GM21367 (cell line): ENCODE data around the gene LRRC8E.

ENCODE experiments used
- ATAC-seq: cut with Tn5 transposase; IDR thresholded peaks from one replicate; pipeline ENCODE4 v1.9.1; 2021; ENCODE audit not compliant: unreplicated experiment

LRRC8E gene

DNA sequence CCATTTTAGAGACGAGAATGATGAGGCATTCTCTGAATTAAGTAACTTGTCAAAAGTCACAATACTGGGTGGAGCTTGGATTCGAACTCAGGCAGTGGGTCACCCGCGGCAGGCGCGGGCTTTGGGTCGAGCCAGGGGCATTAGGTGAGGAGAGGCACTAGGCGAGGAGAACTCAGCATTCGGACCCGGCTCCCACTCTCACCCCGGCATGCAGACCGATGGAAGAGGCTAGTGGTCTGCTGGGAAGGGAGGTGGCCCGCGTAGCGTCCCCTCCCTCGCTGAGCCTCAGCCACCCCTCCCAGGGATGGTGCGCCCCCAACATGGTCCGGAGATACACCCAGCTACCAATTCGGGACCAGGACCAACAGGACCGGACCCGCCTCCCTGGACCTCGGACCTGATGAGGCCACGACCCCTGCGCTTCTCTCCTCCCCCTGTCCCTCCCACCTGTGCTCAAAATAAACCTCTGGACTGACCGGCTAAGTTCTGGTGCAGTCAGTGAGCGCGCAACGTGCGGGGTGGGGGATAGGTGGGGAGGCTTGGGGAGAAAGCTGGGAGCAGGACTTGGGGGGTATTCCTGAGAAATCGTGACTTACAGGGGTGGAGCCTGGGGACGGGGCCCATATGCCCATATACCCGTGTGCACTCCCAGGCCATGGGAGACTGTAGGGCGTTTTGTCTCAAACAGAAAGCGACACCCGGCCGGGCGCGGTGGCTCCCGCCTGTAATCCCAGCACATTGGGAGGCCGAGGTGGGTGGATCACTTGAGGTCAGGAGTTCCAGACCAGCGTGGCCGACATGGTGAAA, 30.5 kb downstream of the LRRC8E start:
- ATAC-seq, result no peak

- peak; percentile 34 for ATAC-seq
Measured at GRCh38 chr19:7919610-7920518, 31.6 kb downstream of the LRRC8E start, which contains the start of gene SNAPC2. SNAPC2 (plus strand) TSS chr19:7920338; CDS start chr19:7920367, 29 bp downstream.

DNA sequence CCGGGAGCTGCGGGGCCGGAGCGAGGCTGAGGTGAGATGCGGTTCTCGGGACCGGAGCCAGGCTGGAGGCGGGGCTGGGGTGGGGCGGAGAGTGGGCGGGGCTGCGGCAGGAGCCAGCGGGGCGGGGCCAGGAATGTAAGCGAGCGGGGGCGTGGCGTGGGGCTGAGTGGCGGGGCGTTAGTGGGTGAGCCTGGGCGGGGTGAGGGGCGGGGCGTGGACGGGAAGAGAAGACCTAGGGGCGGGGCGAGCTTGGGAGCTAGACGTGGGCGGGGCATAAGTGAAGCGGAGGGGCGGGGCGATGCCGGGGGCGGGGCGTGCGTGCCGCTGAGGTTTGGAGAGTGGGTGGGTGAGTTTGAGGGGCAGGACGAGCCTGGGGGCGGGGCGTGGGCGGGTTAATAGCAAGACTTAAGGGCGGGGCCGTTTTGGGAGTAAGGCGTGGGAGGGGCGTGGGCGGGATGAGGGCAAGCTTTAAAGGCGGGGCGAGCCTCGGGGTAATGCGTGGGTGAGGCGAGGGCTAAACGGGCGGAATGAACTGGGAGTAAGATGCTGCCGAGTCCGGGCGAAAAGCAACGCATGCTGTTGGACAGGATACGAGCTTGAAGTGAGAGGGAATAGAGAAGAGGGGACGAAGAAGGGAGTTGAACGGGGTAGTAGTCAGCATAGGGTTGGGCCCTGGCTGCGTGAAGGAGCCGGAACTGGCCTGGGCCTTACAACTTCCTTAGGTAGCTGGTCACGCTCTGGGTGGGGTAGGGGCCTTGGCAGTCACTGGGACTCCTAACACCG, 32.4 kb downstream of the LRRC8E start:
- peak; percentile 24 for ATAC-seq

- ATAC-seq, result no peak
Measured at GRCh38 chr19:7921302-7921966, 33.1 kb downstream of the LRRC8E start.

GRCh38 chr19:7921967-7922835, 33.9 kb downstream of the LRRC8E start:
- ATAC-seq, result no peak

DNA sequence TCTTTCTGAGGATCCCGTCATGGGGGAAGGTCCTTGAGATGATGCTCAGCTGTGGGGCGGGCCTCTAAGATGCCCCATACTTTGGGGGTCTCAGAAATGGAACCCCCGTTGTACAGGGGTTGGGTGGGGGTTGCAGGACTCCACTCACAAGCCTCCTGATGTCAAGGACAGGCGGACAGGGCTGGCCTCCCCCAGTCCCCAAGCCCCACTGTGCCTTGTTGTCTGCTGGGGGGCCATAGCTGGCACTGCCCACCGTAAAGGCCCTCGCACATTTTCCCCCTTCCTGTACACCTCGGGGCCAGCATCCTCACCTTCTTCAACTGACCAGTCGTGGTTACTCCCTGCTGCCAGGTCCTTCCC, 34.5 kb downstream of the LRRC8E start:
- ATAC-seq, result no peak

DNA sequence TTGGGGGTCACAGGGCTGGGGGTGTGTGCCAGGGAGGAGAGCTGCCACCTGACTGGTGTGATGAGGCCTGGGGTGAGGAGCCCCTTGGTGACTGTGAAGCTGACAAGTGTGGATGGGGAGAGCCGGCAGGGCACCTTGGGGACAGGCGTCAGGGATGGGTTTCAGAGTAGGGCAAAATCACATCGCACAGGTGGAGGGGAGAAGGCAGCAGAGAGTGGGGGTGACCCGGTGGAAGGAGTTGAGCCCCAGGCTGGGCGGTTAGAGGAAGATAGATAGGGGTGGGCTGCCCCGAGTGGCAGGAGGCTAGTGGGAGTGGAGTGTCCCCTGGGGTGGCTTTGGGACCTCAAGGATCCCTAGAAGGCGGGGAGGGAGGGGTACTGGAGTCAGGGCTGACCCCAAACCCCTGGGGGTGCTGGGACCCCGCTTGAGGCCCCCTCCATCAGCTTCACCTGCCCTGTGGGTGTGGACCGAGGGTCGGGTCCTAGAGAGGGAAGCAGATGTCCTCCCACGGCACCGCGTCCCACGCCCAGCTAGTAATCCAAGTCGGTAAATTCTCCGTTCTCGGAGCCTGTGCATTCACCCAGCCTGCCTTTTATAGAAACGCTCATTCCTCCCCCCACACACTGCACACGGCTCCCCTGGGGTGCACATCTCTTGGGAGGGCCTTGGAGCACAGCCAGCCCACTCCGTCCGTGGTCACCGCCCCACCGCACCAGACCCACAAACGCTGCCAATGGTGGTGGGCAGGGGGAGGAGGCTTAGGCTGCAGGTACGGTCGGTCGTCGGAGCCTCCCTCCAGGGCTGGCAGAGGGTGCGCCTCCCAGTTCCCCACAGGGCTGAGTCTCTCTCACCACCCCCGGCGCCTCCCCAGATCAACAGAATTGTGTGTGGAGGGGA, 35.2 kb downstream of the LRRC8E start:
- ATAC-seq, result no peak

DNA sequence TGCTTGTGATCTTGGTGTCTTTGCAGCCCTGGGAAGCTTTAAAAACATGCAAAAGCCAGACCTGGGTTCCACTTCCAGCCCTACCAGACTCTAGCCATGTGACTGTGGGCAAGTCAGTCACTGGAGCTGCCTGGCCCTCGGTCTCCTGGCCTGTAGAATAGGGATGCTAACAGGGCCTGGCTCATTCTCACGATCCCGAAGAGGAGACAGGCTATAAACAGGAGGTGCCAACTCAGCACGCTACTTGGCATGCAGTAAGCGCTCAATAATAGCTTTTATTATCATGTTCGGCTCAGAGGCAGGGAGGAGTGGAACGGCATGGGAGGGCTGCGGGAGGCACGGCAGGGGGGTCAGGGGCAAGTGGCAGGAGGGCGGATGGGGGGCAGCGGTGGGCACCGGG, 35.9 kb downstream of the LRRC8E start:
- ATAC-seq, result no peak

GRCh38 chr19:7924651-7925170, 36.4 kb downstream of the LRRC8E start:
- ATAC-seq, result no peak

DNA sequence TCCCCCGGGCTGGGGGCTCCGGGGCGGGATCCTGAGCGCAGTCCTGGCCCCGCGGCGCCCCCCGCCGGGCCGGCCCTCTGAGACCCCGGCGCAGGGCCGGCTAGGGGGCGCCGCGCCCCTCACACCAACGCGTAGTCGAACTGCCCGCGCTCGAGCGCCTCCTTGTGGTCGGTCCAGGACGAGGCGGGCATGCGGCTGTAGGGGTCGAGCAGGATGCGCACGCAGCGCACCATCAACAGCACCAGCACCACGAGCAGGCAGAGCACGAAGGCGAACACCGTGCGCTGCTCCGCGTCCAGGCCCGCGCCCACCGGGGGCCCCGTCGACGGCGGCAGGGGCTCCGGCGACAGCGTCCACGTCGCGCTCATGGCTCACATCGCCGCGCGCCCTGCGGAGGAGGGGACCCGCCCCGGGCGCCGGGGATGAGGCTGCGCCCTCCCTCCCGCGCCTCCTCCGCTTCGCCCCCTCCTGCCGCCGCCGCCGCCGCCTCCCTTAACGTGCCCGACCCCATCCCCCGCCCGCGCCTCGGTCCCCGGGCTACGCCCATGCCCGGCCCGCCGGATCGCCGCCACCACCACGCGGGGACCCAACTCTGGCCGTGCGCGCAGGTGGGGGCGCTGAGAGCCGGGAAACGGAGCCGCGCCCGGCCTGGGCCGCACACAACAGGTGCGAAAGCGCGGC, 37.0 kb downstream of the LRRC8E start:
- ATAC-seq, result no peak

- ATAC-seq, result no peak
Measured at GRCh38 chr19:7926021-7926726, 37.9 kb downstream of the LRRC8E start, which contains the start of gene CTXN1. CTXN1 (minus strand) TSS chr19:7926135; CDS start chr19:7925538, 597 bp downstream.

- ATAC-seq, result no peak
Measured at GRCh38 chr19:7926727-7927604, 38.7 kb downstream of the LRRC8E start.

DNA sequence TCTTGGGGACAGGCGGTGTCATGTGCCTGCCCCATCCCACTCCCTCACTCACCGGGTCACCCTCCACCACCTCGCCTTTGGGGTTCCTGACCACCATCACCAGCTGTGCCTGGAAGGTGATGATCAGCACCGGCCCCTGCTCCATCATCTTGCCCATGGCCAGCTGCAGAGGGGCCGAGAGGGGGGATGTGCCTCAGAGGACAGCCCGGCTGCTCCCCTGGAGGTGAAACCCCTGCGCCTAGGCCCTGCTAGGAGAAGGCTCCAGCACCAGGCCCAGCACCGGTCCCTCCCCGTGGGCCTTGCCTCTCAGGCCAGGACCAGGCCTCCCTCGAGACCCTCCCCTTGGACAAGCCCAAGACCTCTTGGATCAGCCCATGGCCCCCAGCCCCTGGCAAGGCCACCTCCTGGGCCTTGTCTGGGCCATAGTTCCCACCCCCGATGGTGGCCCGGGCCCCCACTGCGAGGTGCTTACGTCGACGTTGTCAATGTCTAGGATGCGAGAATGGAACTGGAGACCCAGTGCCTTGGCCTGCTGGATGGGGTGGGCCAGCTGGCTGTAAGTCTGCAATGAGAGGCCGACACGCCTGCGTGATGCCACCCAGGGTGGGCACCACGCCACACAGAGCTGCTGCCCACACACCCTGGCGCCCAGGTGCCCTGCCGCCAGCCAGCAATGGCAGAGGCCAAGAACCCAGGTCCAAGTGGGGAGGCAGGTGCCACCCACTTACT, 39.5 kb downstream of the LRRC8E start:
- ATAC-seq, result no peak

DNA sequence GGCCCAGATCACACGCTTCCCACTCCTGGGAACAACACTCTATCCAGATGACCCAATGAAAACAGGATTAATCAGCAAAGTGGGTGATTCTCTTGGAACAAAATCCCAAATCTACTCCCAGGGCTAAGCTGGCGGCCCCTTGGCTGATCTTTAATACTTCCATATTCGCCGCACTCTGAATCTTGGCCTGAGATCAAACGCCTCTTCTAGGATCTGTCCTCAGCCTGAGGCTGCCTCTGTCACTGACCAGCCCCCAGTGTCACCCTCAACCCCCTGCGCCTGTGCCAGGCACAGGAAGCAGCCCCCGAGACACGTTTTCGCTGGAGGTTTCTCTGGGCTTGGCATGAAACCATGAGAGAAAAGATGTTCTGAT, 40.0 kb downstream of the LRRC8E start:
- no peak for ATAC-seq
